A549 (cell line): ENCODE measurements around the gene SENP8.

Source experiments
- BHLHE40 ChIP-seq: IDR thresholded peaks from 2 replicates; pipeline ENCODE4 v1.6.1; 2012; ENCODE audit warnings: low read depth, low read length, inconsistent platforms
- EP300 ChIP-seq, 2 experiments: fragments of >200 bp; sonication (Bioruptor Twin); formaldehyde crosslinking; IDR thresholded peaks; 2 replicates in 1 of 2; 3 replicates in 1 of 2; pipeline ENCODE4 v1.6.1; 2016 to 2017
- RNF2 ChIP-seq: fragments of 200-600 bp; sonication (generic); IDR thresholded peaks from 2 replicates; pipeline ENCODE4 v1.6.1; 2016; ENCODE audit warnings: low read depth, mild to moderate bottlenecking, antibody characterized with exemption, moderate library complexity, borderline replicate concordance
- TF ChIP-seq, protein P1 (sequence below): fragments of >200 bp; sonication (Bioruptor Twin); formaldehyde crosslinking; IDR thresholded peaks from 3 replicates; pipeline ENCODE4 v1.5.1; 2016

DNA sequence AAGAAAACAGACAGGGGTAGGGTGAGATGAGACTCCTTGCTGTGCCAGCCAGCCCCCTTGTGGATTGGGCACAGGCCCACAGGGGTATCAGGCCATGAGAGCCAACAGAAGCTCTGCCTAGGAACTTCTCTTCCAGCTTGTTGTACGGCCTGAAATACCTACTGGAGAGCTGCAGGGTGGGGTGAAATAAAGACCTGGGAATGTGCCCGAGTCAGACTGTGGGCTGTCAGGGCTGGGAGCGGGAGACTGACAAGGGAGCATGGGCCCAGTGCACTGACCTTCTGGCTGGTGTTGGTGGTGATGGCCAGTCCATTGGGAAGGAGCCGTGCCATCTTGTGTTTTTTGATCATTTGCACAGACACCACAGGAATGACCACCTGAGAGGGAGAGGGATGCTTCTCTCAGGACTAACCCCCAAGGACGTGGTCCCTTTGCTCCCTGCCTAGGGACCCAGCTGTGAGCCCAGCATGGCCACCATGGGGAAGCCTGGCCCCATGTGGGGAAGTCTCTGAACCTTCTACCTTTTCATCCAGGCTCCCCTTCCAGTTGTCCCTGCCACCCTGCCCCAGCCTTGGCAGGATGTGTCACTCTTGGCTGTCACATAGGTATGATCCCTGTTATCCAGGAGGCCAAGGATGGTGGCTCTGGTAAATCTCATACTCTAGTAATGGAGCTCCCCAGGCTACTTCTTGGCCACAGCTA is 48.7 kb downstream of the SENP8 start:
- TF ChIP-seq RNF2 (no peak), BHLHE40 (no peak), EP300 (IDR thresholded peaks at IDR 0.05) (no peak)
- TF ChIP-seq, protein P1, sequence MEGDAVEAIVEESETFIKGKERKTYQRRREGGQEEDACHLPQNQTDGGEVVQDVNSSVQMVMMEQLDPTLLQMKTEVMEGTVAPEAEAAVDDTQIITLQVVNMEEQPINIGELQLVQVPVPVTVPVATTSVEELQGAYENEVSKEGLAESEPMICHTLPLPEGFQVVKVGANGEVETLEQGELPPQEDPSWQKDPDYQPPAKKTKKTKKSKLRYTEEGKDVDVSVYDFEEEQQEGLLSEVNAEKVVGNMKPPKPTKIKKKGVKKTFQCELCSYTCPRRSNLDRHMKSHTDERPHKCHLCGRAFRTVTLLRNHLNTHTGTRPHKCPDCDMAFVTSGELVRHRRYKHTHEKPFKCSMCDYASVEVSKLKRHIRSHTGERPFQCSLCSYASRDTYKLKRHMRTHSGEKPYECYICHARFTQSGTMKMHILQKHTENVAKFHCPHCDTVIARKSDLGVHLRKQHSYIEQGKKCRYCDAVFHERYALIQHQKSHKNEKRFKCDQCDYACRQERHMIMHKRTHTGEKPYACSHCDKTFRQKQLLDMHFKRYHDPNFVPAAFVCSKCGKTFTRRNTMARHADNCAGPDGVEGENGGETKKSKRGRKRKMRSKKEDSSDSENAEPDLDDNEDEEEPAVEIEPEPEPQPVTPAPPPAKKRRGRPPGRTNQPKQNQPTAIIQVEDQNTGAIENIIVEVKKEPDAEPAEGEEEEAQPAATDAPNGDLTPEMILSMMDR, result no peak
